HepG2 (cell line): ENCODE measurements around the gene ZNF780B. TPM values are rescaled to one million over a fixed set of nuclear protein-coding genes. Genes with fewer than 3 reads are reported as not detected.
A peak's percentile ranks its signal among the peaks of the same experiment; 100 is the strongest.

Source experiments
- ARID3A ChIP-seq: IDR thresholded peaks from 2 replicates; pipeline ENCODE4 v1.6.1; 2012; ENCODE audit warnings: low read depth, low read length, improper control_type of control experiment
- ATM ChIP-seq: fragments of 450-650 bp; IDR thresholded peaks from 2 replicates; pipeline ENCODE4 v1.7.1; 2017; ENCODE audit warnings: mild to moderate bottlenecking, borderline replicate concordance
- CAMTA2 ChIP-seq: sonication (generic); formaldehyde crosslinking; IDR thresholded peaks from 2 replicates; pipeline ENCODE4 v1.4.0; 2020; ENCODE audit warnings: mild to moderate bottlenecking, missing genetic modification reagents, borderline replicate concordance
- DDIT3 ChIP-seq: sonication (generic); formaldehyde crosslinking; IDR thresholded peaks from 2 replicates; pipeline ENCODE4 v1.4.0; 2020; ENCODE audit warnings: mild to moderate bottlenecking, missing genetic modification reagents
- FOXM1 ChIP-seq: sonication (generic); formaldehyde crosslinking; IDR thresholded peaks from 2 replicates; pipeline ENCODE4 v1.5.0; 2020; ENCODE audit warnings: missing genetic modification reagents
- HIC2 ChIP-seq: sonication (generic); formaldehyde crosslinking; IDR thresholded peaks from 2 replicates; pipeline ENCODE4 v1.9.0; 2022; ENCODE audit warnings: low read depth, missing genetic modification reagents
- KDM5A ChIP-seq: fragments of 200-600 bp; sonication (generic); IDR thresholded peaks from 2 replicates; pipeline ENCODE4 v1.7.0; 2018; ENCODE audit warnings: antibody characterized with exemption, mild to moderate bottlenecking, low read length, borderline replicate concordance
- NAIF1 ChIP-seq: sonication (generic); formaldehyde crosslinking; IDR thresholded peaks from 2 replicates; pipeline ENCODE4 v1.5.0; 2020; ENCODE audit warnings: mild to moderate bottlenecking, missing genetic modification reagents, borderline replicate concordance
- RARG ChIP-seq: sonication (generic); formaldehyde crosslinking; IDR thresholded peaks from 2 replicates; pipeline ENCODE4 v1.4.0; 2020; ENCODE audit warnings: low read depth, mild to moderate bottlenecking, missing genetic modification reagents
- ZBTB40 ChIP-seq, 2 experiments: fragments of 450-650 bp in 1 of 2; sonication (generic) in 1 of 2; formaldehyde crosslinking in 1 of 2; IDR thresholded peaks; 2 replicates each; pipeline versions ENCODE4 v1.6.1 to v1.8.0; 2016 to 2022; ENCODE audit warnings: antibody characterized with exemption in 1 of 2, mild to moderate bottlenecking in 1 of 2, missing genetic modification reagents in 1 of 2
- ZNF367 ChIP-seq: sonication (generic); formaldehyde crosslinking; IDR thresholded peaks from 2 replicates; pipeline ENCODE4 v1.4.0; 2020; ENCODE audit warnings: missing genetic modification reagents, borderline replicate concordance
- ZNF44 ChIP-seq: sonication (generic); formaldehyde crosslinking; IDR thresholded peaks from 2 replicates; pipeline ENCODE4 v1.5.1; 2020; ENCODE audit warnings: mild to moderate bottlenecking, missing genetic modification reagents
- ZNF775 ChIP-seq: sonication (generic); formaldehyde crosslinking; IDR thresholded peaks from 2 replicates; pipeline ENCODE4 v1.4.0; 2020; ENCODE audit warnings: missing genetic modification reagents, mild to moderate bottlenecking, moderate library complexity, borderline replicate concordance
- polyA plus RNA-seq, 8 experiments: library from polyadenylated mRNA; depleted of rRNA in 3 of 8; stranded (reverse) in 7 of 8; unstranded in 1 of 8; fragments of >200 nt; fragmentation: Illumina TruSeq in 4 of 8; extraction: Trizol in 4 of 8; gene quantifications; 2 replicates each; pipeline versions ENCODE4 v1.2.1 to v1.2.3, GENCODE V29; 2011 to 2016; ENCODE audit warnings: low read depth in 4 of 8, missing spikeins in 1 of 8, mixed read lengths in 1 of 8; ENCODE audit not compliant: insufficient read depth in 1 of 8
- total RNA-seq, 5 experiments: library from RNA; depleted of rRNA; stranded (reverse); fragments of >200 nt; fragmentation: Illumina TruSeq; extraction: Trizol; gene quantifications; 2 replicates each; pipeline ENCODE4 v1.2.3, GENCODE V29; 2016; ENCODE audit warnings: low read depth in 1 of 5

ZNF780B gene
- total and polyA plus RNA-seq, 2 of the 13 experiments (the other 11 are each of a cell fraction or from before 2014, with no cell fraction given) = 6.6 to 21.9 TPM

- no peak for TF ChIP-seq ZNF44 (CRISPR knock-in tag)
- no peak for TF ChIP-seq ZNF367 (CRISPR knock-in tag)
- peak; percentile 21; the same call in 1 of the 2 replicates for TF ChIP-seq NAIF1 (CRISPR knock-in tag)
- TF ChIP-seq RARG (CRISPR knock-in tag) = no peak
- no peak for TF ChIP-seq FOXM1 (CRISPR knock-in tag)
- TF ChIP-seq ARID3A = no peak
- no peak for TF ChIP-seq DDIT3 (CRISPR knock-in tag)
- TF ChIP-seq ATM = no peak
- TF ChIP-seq CAMTA2 = 0 out of 2 replicates have a peak, but pooled peaks have one; percentile 15
- TF ChIP-seq HIC2 (CRISPR knock-in tag) = no peak
- TF ChIP-seq KDM5A = peak; percentile 62
- TF ChIP-seq ZNF775 = no peak
- TF ChIP-seq ZBTB40 (IDR thresholded peaks at IDR 0.05) = no peak
- peak; percentile 87 for TF ChIP-seq ZBTB40 (CRISPR knock-in tag; IDR thresholded peaks at IDR 0.05)
Observed at GRCh38 chr19:39996811-39997637, 59.0 kb downstream of the ZNF780B start, which contains the start of gene ZNF546 (continued).
